ENCODE measurements around the gene RAB6B.
A peak's percentile ranks its signal among the peaks of the same experiment; 100 is the strongest.

Gene RAB6B

GRCh38 chr3:133934996-133935842 lies 39.5 kb upstream of the RAB6B start:
- TF ChIP-seq CTCF (IDR thresholded peaks at IDR 0.05; ENCODE audit: low read depth, low read length, missing control alignments), result no peak
- no peak overlapping the region for H3K4me3 ChIP-seq (ENCODE audit: low read depth, low read length)
- no peak for DNase-seq (ENCODE audit: low read depth)

GRCh38 chr3:133934073-133934970 lies 38.6 kb upstream of the RAB6B start:
- TF ChIP-seq CTCF (IDR thresholded peaks at IDR 0.05; ENCODE audit: low read depth, low read length, missing control alignments), result no peak
- no peak for DNase-seq (ENCODE audit: low read depth)
- no peak overlapping the region for H3K4me3 ChIP-seq (ENCODE audit: low read depth, low read length)

- H3K4me3 ChIP-seq (ENCODE audit: low read depth, low read length), result no peak overlapping the region
- DNase-seq (ENCODE audit: low read depth), result no peak
These were observed 37.7 kb upstream of the RAB6B start for GRCh38 chr3:133933097-133934024.

GRCh38 chr3:133932009-133932408 lies 36.3 kb upstream of the RAB6B start:
- no peak for TF ChIP-seq CTCF (IDR thresholded peaks at IDR 0.05; ENCODE audit: low read depth, low read length, missing control alignments)
- H3K4me3 ChIP-seq (ENCODE audit: low read depth, low read length), result no peak overlapping the region
- DNase-seq (ENCODE audit: low read depth), result no peak

More at GRCh38 chr3:133933097-133934024, 37.7 kb upstream of the RAB6B start:
- no peak for TF ChIP-seq CTCF (IDR thresholded peaks at IDR 0.05; ENCODE audit: low read depth, low read length, missing control alignments)

- no peak for DNase-seq (ENCODE audit: low read depth)
- H3K4me3 ChIP-seq (ENCODE audit: low read depth, low read length), result no peak overlapping the region
- TF ChIP-seq CTCF (IDR thresholded peaks at IDR 0.05; ENCODE audit: low read depth, low read length, missing control alignments), result no peak
These were observed 35.4 kb upstream of the RAB6B start for GRCh38 chr3:133931084-133931483.

- peak; percentile 55 for TF ChIP-seq CTCF (IDR thresholded peaks at IDR 0.05; ENCODE audit: low read depth, low read length, missing control alignments)
- DNase-seq (ENCODE audit: low read depth), result no peak
- H3K4me3 ChIP-seq (ENCODE audit: low read depth, low read length), result no peak overlapping the region
These were observed 34.8 kb upstream of the RAB6B start for GRCh38 chr3:133930341-133930933.
